GM19438 (cell line): Measurements from ENCODE around the gene NADSYN1.
"Not testable (repeated sequence)": the region's sequence is repeated elsewhere in the genome, so short reads cannot be mapped to it uniquely, and the experiment has no call there.

Experiments
- ATAC-seq: cut with Tn5 transposase; IDR thresholded peaks from one replicate; pipeline ENCODE4 v1.9.1; 2021; ENCODE audit warnings: low read depth; ENCODE audit not compliant: unreplicated experiment

The NADSYN1 gene

DNA sequence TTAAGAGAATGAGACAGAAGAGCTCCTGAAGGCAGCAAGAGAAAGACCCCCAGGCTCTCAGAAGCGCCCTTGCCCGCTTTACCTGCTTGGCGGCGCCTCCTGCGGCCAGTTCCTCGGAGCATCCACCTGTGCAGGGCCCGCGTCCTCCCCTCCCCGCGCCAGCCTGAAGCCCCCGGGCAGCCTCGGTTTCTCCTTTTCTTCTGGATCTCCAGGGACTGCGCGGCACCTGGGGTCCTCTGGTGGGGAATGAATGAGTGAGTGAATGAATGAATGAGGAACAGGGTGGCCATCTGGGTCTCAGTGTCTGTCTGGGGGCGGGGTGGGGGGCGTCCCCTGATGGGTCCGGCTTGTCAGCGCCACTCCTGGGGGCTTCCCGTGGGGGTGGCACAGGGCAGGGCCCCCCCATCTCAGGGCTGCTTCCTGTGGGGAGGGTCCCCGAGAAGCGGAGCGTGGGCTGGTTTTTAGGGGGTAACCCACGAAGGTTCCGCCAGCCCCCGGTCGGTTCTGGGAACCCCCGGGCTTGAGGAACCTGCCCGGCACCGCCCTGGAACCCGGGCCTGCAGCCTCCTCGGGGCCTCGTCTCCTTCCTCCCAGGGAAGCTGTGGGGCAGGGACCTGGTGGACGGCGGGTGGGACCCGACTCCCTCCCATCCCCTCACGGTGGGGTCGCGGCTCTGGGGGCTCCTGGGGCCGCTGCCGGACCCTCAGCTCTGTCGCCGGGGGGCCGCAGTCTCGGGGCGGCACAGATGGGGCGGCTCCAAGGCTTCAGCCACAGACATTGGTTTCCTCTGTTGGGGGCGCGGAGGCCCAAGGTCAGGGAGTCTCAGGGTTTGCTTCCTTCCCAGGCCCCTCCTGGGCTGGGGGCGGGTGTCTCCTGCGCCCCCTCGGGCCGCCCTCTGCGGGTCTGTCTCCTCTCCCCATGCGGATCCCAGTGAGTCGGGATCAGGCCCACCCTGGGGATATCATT lies 65.8 kb downstream of the NADSYN1 start:
- ATAC-seq = no peak

DNA sequence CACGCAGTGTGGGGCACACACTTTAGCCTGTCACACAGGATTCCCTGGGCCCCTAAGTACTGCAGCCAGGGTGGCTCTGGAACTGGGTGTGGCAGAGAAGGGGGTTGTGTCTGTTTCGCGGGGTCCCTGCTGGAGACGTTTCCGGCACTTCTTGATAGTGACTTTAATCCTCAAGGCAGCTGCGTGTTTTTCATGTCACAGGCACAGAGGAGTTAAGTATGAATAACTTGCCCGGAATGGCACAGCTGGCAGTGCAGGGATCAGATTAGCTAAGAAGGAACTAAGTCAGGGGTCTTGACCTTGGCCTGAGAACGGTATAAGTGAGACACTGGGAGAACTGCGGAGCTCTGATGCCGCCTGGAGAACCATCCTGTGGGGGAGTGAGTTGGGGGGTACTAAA lies 66.5 kb downstream of the NADSYN1 start:
- ATAC-seq = no peak

DNA sequence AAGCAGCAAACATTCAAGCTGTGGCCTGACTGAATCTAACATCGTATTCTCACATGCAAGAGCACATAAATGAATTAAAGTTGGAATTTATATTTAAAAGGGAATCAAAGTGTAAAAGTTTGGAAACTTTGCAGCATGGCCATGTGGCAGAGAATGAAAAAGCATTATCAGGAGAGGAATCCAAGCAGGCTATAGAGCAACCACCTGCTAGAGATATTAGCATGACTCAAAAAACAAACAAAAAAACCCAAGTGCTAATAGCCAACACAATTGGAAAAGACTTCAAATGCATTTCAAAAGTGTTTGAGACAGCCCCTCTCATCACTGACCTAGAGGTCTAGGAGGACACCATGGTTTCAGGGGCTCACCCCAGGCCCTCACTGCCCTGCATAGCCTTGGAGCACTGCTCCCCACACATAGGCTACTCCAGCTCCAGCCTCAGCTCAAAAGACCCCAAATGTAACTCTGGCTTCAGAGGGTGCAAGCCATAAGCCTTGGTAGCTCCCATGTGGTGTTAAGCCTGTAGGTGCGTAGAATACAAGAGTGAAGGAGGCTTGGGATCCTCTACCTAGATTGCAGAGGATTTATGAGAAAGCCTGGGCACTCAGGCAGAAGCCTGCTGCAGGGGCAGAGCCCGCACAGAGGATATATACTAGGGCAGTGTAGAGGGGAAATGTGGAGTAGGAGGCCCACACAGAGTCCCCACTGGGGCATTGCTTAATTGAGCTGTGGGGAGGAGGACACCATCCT lies 72.4 kb downstream of the NADSYN1 start:
- ATAC-seq = no peak

DNA sequence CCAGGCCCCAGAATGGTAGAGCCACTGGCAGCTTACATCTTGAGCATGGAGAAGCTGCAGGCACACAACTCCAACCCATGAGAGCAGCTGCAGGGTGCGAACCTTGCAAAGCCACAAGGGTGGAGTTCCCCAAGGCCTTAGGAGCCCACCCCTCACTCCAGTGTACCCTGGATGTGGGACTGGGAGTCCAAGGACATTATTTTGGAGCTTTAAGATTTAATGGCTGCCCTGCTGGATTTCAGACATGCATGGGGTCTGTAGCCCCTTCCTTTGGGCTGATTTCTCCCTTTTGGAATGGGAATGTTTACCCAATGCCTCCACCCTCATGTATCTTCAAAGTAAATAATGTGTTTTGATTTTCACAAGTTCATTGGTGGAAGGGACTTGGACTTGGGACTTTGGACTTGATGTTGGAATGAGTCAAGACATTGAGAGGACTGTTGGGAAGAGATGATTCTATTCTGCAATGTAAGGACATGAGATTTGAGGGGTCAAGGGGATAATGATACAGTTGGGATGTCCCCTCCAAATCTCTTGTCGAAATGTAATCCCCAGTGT lies 73.0 kb downstream of the NADSYN1 start:
- ATAC-seq = no peak

DNA sequence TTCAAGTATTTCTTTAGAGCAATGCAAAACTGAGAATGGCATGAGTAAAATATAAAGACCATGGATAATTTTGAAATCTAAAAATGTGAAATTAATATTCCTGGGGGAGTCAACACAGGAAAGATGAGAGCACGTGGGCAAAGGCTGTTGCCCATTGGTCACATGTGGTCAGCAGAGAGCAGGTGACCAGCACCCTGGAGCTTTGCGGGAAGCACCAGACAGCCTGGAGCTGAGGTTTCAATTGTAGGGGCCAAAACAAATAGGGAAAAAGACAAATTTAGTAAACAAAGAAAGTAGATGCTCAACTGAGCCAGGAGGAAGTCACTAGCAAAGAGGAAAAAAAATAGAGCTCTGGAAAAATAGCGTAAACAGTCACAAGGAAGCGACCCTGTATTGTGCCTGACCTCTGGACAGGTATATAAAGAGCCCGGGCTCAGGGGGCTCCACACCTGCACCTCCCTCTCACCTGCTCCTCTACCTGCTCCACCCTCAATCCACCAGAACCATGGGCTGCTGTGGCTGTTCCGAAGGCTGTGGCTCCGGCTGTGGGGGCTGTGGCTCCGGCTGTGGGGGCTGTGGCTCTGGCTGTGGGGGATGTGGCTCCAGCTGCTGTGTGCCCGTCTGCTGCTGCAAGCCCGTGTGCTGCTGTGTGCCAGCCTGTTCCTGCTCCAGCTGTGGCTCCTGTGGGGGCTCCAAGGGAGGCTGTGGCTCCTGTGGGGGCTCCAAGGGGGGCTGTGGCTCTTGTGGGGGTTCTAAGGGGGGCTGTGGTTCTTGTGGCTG lies 74.0 kb downstream of the NADSYN1 start, which contains the start of gene KRTAP5-7:
Gene KRTAP5-7 (plus strand): TSS at position 472 of the 780 bp plus-strand sequence. CDS start 34 bp downstream, at position 506.
- ATAC-seq = not testable (repeated sequence)

DNA sequence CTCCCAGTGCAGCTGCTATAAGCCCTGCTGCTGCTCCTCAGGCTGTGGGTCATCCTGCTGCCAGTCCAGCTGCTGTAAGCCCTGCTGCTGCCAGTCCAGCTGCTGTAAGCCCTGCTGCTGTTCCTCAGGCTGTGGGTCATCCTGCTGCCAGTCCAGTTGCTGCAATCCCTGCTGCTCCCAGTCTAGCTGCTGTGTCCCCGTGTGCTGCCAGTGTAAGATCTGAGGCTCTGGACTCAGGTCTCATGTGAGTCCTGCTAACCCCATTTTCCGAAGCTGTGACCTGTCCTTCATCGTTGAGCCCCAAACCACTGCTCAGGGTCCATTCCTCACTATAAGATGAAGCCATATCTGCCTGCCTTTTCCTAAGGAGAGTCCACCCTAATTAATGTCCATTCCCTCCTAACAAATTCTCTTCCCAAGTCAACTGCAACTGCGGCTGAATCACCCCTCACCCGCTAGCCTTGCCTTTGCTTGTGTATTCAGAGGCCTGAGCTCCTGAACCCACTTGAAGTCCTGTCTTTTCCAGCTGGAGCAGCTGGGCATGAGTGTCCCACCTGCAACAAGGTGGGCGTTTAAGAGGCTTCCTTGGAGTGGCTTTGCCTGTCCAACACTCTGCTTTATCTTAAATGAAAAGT lies 74.7 kb downstream of the NADSYN1 start:
- no peak for ATAC-seq

DNA sequence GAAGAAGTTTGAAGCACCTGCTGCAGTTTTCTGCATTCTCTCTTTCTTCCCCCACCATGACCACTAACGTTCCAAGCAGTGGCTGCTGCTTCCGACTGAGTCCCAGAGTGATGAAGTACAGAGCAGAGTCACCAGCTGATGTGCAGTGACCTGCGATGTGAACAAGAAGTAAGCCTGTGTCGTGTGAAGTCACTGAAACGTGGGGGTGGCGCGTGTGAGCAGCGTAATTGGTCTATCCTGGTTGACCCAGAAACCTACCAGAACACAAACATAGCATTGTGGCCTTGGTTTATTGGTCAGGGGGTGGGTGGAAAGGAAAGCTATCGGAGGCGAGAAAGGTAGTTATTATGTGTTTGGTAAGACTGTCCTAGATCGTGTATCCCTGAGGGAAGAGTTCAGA lies 77.6 kb downstream of the NADSYN1 start:
- no peak for ATAC-seq

DNA sequence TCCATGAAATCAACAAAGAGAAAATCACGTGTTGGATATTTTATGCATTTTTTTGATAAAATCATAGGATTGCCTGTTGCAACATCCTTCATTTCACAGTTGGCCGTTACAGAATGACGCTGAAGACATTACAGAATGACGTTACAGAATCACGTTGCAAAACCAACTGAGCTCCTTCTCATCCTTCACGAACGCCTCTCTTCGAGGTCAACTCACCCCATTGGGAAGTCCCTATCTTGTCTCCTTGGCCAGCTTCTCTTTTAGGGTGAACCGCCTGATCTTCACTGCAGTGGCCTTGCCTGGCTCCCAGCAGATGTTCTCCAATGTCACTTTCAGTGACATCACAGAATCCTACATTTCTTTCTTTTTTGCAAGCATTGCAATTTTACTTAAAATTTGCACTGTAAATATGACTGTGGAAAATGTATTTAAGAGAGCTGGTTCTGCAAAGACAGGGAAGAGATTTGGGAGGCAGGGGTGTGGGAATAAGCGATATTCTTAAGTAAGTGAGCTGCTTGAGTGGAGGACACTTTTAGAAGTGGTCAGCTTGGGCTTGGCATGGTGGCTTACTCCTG lies 79.1 kb downstream of the NADSYN1 start:
- no peak for ATAC-seq

DNA sequence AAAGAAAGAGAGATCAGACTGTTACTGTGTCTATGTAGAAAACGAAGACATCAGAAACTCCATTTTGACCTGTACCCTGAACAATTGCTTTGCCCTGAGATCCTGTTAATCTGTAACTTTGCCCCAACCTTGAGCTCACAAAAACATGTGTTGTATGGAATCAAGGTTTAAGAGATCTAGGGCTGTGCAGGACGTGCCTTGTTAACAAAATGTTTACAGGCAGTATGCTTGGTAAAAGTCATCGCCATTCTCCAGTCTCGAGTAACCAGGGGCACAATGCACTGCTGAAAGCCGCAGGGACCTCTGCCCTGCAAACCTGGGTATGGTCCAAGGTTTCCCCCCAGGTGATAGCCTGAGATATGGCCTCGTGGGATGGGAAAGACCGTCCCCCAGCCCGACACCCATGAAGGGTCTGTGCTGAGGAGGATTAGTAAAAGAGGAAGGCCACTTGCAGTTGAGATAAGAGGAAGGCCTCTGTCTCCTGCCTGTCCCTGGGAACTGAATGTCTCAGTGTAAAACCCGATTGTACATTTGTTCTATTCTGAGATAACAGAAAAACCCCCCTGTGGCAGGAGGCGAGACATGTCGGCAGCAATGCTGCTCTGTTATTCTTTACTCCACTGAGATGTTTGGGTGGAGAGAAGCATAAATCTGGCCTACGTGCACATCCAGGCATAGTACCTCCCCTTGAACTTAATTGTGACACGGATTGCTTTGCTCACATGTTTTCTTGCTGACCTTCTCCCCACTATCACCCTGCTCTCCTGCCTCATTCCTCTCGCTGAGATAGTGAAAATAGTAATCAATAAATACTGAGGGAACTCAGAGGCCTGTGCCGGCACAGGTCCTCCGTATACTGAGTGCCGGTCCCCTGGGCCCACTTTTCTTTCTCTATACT lies 82.0 kb downstream of the NADSYN1 start:
- not testable (repeated sequence) for ATAC-seq

DNA sequence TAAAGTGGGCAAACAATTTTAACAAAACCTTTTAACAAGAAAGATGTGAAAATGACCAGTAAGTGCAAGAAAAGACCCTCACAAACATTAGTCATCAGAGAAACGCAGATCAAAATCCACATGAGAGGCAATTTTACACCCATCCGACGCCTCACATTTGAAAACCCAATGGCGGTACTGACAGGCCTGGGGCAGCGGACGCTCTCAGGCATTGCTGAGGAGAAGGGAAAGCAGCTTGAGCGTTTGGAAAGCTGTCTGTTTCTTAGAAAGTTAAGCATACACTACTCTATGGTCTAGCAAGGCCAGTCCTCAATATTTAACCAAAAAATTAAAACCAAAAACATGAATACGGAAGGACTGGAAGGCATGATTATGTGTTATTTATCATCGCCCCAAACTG lies 82.8 kb downstream of the NADSYN1 start:
- no peak for ATAC-seq

DNA sequence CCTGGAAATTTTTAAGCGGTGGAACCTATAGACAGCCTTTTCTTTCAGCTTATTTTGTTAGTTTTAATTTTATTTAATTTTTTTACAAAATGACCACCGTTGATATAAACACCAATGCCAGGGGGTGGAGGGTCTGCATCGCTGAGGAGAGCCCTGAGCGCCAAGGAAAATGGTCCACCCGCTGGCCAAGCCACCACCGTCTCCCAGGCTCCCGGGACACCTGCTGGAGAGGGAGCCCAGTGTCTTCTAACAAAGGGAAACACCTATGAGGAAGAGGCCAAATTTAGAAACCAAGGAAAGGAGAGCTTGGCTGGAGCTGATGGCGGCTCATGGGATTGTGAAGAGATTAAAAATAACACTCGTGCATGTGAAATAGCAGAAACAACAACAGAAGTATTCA lies 84.5 kb downstream of the NADSYN1 start:
- no peak for ATAC-seq

DNA sequence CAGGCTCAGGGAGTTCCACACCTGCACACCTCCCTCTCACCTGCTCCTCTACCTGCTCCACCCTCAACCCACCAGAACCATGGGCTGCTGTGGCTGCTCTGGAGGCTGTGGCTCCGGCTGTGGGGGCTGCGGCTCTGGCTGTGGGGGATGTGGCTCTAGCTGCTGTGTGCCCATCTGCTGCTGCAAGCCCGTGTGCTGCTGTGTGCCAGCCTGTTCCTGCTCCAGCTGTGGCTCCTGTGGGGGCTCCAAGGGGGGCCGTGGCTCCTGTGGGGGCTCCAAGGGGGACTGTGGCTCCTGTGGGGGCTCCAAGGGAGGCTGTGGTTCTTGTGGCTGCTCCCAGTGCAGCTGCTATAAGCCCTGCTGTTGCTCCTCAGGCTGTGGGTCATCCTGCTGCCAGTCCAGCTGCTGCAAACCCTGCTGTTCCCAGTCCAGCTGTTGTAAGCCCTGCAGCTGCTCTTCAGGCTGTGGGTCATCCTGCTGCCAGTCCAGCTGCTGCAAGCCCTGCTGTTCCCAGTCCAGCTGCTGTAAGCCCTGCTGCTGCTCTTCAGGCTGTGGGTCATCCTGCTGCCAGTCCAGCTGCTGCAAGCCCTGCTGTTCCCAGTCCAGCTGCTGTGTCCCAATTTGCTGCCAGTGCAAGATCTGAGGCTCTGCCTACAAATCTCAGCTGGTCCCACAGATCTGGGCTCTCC lies 85.1 kb downstream of the NADSYN1 start, which contains the start of gene KRTAP5-8:
Gene KRTAP5-8 (plus strand): TSS at position 49 of the 689 bp plus-strand sequence. CDS start 31 bp downstream, at position 80.
- ATAC-seq = not testable (repeated sequence)

DNA sequence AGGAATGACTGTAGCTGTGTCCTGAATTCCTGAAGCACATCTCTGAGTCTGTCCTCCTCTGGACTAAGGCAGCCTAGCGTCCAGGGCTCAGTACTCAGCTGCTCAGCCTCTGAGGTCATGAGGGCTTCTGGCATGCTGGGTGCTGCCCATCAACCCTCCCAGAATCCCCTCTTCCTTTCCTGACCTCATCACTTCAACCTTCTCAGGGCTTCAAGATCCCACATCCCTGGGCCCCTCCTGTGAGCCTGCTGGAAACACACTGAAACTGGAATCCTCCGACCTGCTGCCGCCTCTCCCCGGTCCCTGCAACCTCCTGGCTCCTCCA lies 85.6 kb downstream of the NADSYN1 start:
- no peak for ATAC-seq

DNA sequence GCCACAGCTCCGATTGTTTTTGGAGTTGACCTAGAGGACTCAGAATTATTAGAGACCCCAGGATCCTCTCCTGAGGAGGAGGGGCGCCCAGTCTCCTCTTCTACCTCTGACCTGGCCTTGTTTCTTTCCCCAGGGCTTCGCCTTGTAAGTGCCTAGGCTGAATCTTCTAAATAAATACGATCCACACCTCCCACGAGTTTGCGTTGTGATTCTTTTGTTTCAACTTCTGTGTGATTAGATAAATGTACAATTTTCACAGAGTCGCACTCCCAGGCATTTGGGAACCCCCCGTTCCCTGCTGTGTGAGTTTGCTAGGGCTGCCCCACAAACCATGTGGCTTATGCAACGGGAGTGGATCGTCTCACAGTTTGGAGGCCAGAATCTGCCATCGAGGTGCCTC lies 86.0 kb downstream of the NADSYN1 start:
- ATAC-seq = no peak

DNA sequence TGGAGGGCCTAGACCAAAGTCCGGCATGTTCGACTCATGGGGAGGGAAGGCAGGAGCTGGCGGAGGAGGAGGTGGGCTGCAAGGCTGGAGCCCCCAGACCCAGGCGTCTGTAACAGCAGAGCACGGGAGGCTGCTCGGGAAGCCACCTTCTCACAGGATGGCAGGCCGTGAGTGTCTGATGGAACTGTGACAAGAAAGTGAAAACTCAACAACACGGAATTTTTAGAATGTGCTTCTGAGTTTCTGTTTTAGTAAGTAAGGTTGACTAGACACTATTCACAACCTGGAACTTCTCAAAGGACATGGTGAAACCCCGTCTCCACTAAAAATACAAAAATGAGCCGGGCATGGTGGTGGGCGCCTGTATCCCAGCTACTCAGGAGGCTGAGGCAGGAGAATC lies 87.0 kb downstream of the NADSYN1 start:
- not testable (repeated sequence) for ATAC-seq

DNA sequence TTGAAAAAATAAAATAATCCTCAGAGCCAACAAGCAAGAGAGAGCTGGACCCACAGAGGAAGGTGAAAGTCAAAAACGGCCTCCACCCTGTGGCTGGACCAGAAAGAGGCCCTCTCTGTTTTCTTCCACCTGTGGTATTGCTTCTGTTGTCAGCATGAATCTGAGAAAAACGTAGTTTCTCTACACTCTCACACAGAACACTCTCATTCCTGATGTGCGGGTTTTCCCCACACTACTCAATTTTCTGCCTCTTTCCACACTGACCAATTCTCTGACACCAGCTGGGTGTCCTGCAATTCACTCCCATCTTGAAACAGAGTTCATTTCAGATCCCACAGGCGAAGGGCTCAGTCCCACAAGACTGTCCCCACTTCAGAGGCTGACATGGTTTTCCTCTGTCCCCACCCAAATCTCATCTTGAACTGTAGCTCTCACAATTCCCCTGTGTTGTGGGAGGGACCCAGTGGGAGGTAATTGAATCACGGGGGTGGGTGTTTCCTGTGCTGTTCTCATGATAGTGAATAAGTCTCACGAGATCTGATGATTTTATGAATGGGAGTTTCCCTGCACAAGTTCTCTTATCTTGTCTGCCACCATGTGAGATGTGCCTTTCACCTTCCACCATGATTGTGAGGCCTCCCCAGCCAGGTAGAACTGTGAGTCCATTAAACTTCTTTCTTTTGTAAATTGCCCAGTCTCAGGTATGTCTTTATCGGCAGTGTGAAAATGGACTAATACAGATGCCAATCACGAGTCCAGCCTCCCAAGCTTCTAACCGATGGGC lies 87.7 kb downstream of the NADSYN1 start:
- ATAC-seq = not testable (repeated sequence)

DNA sequence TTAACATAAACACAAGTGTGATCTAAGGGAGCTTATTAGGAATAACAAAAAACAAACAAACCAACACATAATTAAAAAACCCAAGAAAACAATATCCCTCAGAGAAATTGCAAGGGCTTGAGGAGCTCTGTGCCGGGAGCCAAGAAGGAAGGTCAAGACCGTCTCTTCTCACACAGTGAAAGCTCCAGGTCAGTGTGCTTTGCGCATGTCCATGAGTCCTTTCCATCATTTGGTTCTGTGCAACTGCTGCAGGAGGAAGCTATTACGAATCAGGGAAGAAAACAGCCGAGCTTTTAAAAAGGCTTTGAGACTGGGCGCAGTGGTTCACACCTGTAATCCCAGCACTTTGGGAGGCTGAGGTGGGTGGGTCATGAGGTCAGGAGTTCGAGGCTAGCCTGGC lies 89.4 kb downstream of the NADSYN1 start:
- no peak for ATAC-seq
